Hindlimb muscle (tissue), 1 donor: ENCODE measurements around the gene CDK4. TPM values are rescaled to one million over a fixed set of nuclear protein-coding genes. Genes with fewer than 3 reads are reported as not detected.

ENCODE experiments used
- DNase-seq: peaks from one replicate; pipeline ENCODE4 v3.0.0-alpha.2; 2013
- polyA plus RNA-seq: library from polyadenylated mRNA; unstranded; fragments of 120-200 nt; gene quantifications from one replicate; pipeline ENCODE4 v1.2.1, GENCODE V29; 2013; ENCODE audit not compliant: insufficient read length

CDK4 gene
- polyA plus RNA-seq, 1 donor, result 133 TPM

DNA sequence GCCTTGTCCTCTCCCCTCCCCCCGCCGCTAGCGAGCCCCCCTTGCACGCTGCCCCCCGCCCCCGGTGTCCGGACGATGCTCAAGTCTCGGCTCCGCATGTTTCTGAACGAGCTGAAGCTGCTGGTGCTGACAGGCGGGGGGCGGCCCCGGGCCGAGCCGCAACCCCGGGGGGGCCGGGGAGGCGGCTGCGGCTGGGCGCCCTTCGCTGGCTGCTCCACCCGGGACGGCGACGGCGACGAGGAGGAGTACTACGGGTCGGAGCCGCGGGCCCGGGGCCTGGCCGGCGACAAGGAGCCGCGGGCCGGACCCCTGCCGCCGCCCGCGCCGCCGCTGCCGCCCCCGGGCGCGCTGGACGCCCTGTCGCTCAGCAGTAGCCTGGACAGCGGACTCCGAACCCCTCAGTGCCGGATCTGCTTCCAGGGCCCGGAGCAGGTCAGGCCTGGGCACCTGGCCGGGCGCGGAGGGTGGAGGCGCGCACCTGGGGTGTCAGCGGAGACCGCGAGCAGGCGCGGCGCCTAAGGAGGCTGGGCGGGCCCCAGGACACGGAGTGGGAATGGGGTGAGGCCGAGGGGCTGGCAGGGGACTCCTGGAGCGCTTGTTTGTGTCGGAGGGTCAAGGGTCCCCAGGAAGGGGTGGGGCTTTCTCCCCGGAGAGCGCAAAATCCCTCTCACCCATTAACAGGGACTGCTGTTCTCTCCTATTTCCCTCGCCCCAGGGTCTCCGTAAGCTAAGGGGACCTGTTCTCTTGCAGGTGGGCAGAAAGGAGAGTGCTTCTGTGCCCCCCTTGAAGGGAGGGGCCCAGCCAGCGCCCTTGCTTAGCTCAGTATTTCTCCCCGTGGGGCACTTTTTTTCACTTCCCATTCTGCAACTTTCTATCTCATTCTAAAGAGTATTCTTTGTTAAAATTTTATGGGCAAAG is 3.6 kb upstream of the CDK4 start:
- no peak for DNase-seq

DNA sequence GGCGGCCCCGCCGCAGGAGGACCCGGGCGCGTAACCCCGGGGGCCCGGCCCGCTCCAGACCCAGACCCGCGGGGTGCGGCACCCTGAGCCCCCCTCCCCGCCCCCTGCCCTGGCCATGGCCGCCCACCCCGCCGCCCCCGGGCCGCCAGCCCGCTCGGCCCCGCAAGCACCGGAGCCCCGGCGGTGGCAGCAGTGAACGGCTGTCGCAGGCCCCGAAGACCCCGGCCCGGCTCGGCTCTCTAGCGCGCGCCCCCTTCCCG is 3.0 kb upstream of the CDK4 start:
- no peak for DNase-seq

DNA sequence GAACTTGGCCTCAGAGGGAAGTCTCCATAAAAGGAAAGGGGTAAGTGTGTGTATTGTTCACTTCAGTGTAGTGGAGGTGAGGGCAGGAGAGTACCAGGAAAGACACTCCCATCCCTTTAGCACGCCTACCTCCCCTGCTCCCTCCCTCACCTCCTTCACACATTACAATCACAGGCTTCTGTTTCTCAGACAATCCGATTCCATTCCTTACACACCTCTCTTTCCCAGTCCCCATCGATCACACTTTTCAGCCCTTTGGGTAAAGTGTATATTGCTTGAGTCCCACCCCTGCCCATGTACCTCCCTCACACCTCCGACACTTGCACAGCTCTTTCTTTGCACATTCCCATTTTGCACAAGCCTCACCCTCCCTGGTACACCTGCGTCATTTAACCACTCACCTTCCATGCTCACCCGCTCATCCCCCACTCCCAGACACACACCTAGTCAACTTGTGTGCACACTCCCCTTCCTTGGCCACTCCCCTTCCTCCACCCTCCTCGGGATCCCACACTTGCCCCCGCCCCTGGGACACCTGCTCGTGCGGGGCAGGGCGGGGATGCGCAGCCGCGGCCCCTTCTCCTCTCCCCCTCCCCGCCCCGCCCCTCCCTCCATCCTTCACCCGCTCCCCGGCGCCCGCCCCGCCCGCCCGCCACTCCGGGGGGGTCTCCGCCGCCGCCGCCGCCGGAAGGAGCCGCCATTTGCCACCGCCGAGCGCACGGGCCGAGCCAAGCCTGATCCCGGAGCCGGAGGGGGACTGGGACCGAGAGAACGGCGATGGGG is 2.5 kb upstream of the CDK4 start, which contains the start of gene MARCHF9:
Gene MARCHF9, plus strand, starts transcription at position 693 of the 783 bp plus-strand sequence. CDS start 426 bp downstream, outside the sequence.
- DNase-seq, result no peak

DNA sequence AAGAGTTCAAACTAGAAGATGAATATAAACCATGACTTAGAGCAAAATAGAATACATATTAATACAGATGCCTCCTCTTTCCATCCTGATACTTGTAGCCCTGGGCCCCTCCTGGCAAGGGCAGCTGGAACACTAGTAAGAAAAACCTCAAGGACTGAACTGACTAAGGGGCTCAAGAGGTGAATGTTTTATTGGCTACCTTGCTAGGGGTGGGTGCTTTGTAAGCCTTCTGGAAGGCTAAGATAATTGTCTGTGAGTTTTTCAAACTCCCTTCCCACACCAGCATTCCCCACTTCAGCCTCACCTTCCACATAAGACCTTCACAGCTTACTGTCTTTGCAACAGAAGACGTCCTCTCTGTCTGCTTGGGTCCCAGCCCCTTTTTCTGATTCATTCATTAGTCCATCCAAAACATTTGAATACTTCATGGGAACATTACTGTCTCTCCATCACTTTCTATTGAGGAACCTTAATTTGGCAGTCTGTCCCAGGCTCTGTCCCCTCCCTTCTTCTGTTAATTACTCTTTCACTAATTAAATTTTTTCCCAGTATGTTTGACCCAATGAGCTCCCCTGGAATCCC is 1.7 kb upstream of the CDK4 start:
- no peak for DNase-seq

DNA sequence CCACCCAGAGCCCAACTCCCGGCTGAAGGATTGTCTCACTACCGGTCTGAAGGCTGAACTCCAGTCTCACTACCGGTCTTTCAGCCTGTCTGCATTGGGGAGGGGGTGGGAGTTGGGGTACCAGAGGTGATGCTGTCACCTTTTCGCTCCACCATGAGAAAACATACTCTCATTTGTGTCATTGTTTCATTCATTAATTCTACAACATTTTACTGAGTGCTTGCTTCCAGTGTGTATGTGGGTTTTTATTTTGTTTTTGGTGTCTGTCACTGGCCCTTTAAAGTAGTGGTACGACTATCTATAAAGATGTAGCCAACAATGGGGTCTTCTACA is 524 bp upstream of the CDK4 start:
- DNase-seq, result no peak

DNA sequence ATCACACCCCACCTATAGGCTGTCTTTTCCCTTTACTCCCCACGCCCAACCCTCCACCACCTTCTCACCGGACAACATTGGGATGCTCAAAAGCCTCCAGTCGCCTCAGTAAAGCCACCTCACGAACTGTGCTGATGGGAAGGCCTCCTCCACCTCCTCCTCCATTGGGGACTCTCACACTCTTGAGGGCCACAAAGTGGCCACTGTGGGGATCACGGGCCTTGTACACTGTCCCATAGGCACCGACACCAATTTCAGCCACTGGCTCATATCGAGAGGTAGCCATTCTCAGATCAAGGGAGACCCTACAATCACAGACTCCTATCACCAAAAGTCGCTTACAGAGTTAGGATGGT is 700 bp downstream of the CDK4 start:
- no peak for DNase-seq

DNA sequence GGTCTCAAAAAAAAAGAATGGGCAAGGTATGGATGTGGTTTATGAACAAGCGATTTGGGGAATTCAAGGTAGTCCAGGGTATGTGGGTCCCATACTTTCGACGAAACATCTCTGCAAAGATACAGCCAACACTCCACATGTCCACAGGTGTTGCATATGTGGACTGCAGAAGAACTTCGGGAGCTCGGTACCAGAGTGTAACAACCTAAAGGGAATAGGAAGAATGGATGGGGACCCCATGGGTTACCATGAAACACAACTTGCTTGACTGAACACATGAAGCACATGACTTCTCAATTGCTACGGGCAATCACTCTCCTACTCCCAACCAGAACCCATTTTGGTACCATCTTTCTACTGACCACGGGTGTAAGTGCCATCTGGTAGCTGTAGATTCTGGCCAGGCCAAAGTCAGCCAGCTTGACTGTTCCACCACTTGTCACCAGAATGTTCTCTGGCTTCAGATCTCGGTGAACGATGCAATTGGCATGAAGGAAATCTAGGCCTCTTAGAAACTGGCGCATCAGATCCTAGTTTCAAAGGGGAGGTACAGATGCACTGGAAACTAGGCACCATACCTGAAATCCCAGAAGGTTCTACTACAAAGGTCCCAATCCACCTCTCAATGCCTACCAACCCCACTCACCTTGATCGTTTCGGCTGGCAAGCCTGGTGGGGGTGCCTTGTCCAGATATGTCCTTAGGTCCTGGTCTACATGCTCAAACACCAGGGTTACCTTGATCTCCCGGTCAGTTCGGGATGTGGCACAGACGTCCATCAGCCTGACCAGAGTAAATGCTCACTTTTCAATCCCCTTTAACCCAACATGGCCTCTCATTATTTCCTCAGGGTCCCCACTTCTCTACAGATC is 1.3 kb downstream of the CDK4 start:
- DNase-seq, result no peak

DNA sequence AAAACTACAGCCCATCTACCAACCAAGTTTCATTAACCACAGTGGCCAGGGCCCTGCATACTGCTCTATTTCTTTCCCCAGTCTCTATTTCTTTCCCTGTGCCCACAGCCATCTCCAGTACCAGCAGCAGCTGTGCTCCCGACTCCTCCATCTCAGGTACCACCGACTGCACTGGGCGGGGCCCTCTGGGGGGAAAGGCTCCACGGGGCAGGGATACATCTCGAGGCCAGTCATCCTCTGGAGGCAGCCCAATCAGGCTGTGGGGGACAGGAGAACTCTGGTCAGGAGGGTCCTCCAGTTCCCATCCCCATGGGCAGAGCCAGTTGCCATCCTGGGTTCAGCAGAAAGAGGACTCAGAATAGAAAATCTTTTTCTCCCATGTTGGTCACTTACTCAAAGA is 3.0 kb downstream of the CDK4 start:
- DNase-seq, result no peak

DNA sequence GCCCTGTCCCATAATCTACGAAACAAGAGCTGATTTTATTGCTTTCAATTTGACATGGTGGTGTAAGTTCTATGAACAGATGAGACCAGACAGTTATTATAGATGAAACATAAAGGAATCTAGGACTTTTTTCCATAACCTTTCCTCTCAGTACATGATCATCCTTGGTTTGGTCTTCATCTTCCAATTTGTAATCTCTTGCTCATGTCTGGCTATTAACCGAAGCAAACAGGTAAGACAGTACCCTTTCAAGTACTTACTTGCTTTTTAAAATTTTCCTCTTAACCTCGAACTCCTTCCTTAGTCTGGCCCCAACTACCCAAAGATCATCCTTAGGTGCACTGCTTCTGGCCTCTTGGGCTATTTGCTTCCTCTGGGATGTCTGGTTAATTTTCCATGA is 6.1 kb downstream of the CDK4 start:
- no peak for DNase-seq

DNA sequence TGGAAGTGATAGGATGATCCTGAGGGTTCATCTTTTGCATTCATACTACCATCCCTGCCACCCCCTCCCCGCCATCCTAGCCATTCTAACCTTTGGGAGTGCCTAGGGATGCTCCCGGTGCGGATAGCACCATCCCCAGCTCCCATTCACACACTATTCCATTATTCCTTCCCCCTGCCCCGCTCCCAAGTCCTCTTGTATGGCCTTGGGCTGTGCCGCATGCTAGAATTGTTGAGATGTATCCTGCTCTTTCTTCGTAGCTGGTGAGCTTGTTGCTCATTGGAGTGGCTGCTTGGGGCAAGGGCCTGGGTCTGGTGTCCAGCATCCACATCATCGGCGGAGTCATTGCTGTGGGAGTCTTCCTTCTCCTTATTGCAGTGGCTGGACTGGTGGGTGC is 6.6 kb downstream of the CDK4 start:
- DNase-seq, result no peak

DNA sequence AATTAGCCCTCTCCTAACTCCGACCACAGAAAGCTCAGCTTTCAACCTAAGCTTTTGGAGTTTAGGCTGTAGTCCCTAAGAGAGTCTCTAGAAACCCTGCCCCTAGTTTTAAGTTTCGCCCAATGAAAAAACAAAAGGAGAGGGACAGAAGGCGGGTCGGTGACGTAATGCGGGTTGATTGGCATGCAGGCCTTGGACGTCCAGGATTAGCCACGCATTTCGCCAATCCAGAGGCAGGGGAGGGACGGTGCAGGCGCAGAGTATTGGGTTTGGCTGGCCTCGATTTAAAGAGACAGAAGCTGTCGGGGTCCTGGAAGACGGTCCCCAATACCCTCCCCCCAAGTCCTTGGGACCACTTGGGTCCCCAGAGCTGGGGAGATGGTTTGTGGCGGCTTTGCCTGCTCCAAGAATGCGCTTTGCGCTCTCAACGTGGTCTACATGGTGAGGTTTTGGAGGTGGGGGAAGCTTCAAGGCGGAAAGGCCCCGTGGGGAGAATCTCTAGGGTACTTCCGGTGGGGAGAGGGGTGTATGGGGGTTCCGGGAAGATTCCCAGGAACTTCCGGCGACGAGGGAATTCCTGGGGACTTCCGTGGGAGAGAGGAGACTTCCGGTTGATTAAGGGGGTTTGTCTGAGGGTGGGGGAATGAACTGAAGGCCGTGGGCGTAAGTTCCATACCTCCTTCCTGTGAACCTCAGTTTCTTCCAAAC is 7.2 kb downstream of the CDK4 start, which contains the start of gene TSPAN31:
Gene TSPAN31, plus strand, starts transcription at position 263 of the 708 bp plus-strand sequence. Its CDS starts 116 bp downstream, at position 379.
- peak; percentile 99 for DNase-seq

DNA sequence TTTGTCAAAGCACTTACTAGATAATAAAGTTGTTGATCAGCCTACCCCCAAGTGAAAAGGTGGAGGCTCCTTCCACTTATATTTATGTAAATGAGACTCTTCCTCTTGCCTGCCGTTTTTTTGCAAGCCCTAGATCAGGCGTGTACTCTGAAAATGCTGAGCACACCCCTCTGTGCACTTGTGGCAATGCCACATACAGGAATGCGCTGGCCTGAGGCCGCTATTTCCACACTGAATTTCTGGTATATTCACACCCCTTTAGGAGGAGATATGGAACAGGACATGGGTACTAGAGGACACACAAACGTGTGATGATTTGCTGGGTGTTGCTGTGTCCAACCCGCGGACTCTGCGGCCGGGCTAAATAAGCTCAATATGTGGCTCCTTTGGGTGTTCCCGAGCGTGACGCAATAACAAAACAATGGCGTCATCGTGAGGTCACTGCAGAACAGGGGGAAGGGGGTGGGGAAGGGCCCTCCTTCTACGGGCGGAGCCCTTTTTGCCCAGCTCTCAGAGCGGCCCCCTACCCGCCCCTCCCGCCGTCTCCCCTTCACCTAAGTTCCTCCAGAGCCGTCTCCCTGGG is 7.8 kb downstream of the CDK4 start:
- DNase-seq, result no peak

DNA sequence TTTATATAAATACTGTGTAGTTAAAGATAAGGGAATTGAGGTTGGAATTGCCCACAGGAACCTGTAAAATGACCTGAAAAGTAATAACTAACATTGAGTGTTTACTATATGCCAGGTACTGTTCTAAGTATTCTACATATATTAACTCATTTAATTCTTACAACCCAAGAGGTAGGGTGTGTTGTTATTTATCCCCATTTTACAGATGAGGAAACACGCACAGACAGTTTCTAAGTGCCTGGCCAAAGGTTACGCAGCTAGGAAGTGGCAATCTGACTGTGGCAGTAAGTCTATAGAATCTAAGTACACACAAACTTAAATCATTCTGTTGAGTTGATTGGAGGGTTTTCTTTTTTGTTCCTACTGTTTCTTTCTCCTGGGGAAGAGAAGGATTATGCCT is 8.3 kb downstream of the CDK4 start:
- no peak for DNase-seq

DNA sequence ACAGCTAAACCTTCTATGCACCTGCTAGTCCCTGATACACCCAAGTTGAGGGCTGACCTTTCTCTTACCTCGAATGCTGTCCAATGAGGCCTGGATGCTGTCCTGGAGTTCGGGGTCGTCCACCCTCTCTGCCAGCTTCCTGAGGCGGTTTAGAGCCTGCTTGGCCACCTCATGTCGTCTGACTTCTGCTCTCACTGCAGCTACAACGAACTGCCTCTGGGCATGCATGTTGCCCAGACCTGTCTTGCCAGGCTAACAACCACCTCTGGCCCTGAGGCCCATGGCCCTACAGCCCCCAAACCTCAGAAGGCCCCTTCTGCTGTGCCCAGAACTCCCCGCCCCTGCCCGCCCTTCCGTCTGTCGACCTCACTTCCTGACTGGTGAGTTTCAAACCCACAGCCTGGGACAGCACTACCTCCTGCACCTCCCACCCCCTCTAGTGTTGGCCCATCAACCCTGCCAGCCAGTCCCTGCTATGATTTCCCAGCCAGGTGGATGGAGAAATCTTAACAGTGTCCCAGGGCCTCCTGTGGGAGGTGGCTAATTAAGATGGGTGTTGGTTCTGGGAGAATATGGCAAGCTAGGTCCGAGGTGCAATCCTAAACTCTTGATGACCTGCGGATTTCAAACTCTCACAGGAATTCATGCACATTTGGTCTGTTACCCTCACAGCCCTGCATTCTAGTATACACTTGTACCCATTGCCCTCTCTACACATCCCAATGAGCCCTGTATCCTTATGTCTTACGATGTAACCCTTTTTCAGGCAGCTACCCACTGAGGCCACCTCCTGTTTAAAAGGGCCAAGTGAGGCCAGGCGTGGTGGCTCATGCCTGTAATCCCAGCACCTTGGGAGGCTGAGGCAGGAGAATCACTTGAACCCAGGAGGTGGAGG is 10.0 kb downstream of the CDK4 start:
- no peak for DNase-seq

DNA sequence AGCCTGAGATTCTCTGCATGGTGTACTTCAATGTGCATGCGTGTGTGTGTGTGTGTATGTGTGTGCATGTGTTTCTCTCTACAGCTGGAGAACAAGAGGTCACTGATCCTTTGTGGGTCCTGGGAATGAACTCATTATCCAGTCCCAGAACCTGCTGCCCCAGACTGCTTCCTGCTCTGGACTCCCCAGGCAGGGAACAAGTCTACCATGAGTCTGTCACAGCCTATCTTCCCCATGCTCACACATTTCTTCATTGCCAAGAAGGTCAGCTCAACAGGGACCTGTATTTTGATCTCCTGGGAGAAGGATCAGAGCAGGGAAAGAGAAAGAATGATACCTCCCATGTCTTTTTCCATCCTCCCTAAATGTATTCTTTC is 10.7 kb downstream of the CDK4 start:
- no peak for DNase-seq

DNA sequence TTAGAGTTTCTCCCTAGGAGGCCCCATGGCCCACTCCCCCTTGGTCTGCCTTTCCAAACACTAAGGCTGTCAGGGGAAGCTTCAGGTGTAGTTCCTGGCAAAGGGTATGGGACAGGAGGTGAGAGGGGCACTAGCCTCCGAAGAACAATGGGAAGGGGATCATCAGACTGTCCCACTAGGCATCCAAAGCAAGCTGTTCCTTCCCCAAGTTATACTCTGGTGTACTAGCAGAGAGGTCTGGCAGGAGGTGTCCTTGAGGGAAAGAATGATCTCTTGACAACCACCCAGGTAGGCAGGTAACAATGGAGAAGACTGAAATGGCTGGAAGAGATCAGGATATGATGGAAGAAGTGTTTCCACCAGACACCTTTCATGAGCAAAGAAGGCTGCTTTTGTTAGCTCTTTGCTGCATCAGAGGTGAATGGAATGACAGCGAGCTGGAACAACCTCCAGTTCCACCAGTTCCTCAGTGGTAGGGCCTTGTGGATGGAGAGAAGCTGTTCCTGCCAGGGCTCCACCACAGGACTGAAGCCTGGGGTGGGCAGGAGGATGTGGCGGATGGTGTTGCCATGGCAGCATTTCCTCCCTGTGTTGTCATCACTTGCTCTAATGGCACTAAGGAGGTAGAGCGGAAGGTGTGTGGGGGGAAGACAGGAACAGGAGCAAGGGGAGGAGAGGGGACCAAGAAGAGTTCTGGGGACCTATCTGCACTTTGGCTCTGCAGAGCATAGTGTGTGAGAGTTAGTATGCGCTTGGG is 11.3 kb downstream of the CDK4 start:
- no peak for DNase-seq

DNA sequence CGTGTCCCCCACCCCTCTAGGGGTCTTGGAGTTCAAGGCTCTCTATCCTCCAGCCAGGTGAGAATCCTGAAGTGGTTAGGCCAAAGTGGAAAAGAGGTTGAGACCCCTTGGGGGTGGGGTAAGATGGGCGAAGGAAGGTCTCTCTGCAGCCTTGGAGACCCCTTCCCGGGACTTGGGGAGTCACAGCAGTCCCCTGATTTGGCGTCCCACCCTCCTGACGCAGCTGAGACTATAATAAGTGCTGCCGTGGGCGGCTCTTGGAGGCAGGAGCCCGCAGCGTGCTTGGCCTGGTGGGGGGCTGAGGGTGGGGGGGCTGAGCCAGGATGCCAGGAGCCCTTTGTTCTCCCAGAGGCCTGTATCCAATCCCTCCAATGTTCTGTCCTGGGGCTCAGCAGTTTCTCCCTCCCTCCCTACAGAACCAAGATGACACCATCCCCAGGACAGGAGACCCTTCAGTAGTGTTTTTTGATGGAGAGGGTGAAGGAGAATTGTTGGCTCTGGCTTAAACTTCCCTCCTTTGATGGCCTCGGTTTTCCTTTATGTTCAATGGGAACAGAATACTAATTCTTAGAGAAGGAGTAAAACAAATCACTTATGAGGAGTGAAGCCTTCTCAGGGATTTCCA is 12.1 kb downstream of the CDK4 start:
- DNase-seq, result no peak

DNA sequence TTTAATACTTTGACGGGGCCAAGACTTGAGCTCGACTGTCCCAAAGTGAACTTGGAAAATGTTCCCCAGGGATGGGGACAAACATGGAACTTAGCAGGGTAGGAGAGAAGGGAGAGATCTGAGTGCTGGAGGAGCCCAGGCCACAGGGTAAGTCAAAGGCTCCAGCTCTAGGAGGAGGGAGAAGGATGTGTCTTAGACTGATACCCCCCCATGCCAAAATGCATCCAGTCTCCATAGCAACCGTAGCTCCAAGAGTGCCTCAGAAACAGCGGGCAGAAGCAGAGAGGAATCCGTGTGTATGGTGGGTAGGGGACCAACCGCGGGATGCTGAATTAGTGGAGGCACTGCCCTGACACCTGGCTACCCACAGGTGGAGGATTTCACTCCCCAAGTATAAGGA is 12.7 kb downstream of the CDK4 start:
- no peak for DNase-seq

DNA sequence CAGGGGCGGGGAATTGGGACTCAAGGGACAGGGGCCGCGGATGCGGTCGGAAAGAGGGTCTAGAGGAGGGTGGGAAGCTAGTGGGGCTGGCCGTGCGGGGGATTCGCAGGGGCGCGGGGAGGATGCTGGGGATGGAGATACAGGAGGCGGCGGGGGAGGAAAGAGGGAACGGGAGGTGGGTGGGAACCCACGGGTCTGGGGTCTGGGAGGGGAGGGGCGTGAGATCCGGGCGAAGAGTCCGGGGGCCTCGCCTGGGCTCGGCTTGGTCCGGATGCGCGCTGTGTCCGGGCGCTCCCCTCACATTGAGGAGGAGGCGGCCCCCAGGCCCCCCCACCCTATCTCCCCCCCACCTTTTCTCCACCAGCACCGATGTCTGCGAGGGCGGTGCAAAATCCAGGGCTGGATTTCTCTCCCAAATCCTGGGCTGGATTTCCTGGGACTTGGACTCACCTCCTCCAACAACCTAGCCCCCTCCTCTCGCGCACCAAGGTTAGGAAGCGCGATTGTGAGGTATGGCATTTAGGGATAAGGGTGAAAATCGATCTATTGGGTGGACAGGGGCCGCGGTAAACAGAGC is 13.4 kb downstream of the CDK4 start, which contains the start of gene AGAP2:
Gene AGAP2, minus strand, starts transcription at position 82 of the 577 bp plus-strand sequence. CDS start 496 bp downstream, outside the sequence.
- DNase-seq, result no peak
